B cell (primary cell): ENCODE results near the gene KBTBD12.

Source experiments
- CTCF ChIP-seq: fragments of 200-600 bp; IDR thresholded peaks from one replicate; pipeline ENCODE4 v1.8.0; 2022; ENCODE audit warnings: antibody characterized with exemption, mild to moderate bottlenecking
- EZH2 ChIP-seq: IDR thresholded peaks from 2 replicates; pipeline ENCODE4 v1.6.1; 2012; ENCODE audit warnings: borderline replicate concordance, low read depth, mild to moderate bottlenecking, moderate library complexity, low read length; ENCODE audit not compliant: insufficient read depth, poor library complexity, severe bottlenecking

- no peak for TF ChIP-seq CTCF
- TF ChIP-seq EZH2: no peak
These were observed 64.4 kb downstream of the KBTBD12 start for GRCh38 chr3:127979473-127979872.
